Activated T-cell treated with anti-CD3 and anti-CD28 coated beads for 4 hours (primary cell): ENCODE results near the gene CCK.

ENCODE experiments used
- DNase-seq: peaks from one replicate; pipeline ENCODE4 v3.0.0-alpha.2; 2020

Gene CCK

DNA sequence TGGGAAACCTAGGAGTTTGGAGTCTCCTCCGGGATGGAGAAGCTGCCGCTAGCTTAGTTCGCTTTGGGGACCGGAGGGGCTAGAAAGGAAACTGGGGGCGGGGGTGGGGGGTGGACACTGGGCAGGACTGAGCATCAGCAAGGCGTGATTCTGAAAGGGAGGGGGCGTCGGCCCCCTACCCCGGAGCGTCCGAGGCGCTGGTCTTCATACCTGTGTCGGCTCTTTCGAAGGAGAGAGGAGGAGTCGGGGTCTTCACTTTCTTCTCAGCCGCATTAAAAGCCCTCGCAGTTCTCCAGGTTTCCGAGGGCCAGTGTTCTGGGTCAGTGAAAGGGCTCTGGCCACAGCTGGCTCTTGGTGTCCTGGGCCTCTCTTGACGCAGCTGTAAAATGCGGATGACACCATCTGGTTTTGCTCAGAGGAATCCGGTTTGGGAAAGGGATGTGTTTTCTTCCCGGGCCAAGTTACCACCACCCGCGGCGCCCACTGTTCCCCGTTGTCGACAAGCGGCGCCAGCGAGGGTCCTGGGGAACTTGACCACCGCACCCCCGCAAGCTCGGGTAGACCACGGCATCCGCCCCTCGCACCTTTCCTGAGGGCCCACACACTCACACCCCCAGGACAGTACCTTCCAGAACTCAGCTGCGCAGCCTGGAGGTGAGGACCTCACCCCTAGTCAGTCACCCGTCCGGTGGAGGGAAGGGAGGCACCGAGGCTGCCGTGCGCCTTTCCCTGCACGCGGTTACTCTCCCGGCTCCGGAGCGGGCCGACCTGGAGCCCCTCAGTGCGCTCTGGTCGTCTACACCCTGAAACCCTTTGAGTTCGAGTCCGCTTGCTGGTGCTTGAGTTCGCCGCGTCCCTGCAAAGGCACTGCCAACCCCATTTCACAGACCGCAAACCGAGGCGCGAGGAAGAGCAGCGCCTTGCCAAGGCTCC lies 660 bp downstream of the CCK start:
- no peak for DNase-seq

DNA sequence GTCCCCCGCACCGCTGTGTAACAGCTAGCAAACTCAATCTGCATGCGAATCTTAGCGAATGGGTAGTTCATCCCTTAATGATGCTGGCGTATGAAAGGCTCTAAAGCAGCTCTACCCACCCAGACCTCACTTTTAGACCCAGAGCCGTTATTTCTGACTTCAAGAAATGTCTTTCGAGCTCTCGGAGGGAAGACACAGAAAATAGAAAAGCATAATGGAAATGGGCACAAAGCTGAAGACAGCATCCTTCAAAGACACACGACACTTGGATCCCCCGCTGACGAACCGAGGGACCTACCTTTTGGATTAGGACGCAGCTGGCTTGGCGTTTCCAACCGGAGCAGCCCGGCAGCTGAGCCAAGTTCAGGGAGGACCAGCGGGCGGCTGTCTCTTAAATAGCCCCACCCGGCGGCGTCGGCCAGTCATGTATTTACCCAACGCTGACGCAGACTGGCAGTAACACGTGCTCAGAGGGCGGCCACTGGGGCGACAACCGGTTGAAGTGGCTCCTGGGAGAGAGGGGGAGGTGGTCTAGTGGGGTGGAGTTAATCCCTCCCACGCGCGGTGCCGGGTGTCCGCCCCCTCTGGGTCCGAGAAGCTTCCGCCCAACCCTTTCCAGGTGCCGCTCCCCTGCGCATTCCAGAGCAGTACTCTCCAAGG lies 1.5 kb downstream of the CCK start:
- no peak for DNase-seq

DNA sequence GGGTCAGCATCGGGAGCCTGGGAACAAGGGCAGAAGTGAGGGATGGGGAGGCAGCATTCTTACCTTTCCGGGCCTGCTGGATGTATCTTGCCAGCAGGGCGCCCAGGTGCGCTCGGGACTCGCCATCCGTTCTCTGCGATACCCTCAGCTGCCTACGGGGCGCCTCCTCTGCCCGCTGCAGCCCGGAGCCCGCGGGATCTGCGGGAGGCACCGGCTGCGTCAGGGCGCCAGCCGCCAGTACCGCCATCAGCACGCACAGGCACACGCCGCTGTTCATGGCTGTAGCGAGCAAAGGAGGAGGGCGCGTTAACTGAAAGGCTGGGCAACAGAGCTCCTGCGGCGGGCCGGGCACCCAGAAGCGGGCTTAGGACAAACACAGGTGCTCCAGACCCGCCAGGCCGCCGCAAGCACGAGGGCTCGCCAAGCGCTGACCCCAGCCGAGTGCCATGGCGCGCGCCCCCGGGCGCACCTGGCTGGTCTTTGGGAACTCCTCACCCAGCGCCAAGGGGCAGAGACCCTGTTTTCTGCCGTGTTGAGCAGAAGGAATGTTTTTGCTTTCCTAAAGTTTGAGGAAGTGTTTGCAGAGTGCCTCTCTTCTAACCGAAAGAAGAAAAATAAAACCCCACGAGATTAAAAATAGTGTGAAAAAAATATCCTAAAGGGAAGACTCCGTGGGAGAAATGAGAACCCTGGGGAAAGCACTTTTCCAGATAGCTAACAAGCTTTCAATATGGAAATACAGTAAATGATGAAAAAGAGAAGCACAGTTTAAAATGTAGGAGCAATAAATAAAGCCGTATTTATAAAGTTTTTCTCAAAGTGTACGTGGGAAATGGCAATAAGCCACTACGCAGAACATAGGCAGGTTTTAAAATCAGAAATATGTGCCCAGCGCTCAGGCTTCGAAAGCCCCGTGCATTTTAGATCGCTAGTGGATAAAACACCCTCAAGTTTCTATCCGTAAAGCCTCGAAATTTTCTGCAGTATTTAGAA lies 2.3 kb downstream of the CCK start:
- no peak for DNase-seq

DNA sequence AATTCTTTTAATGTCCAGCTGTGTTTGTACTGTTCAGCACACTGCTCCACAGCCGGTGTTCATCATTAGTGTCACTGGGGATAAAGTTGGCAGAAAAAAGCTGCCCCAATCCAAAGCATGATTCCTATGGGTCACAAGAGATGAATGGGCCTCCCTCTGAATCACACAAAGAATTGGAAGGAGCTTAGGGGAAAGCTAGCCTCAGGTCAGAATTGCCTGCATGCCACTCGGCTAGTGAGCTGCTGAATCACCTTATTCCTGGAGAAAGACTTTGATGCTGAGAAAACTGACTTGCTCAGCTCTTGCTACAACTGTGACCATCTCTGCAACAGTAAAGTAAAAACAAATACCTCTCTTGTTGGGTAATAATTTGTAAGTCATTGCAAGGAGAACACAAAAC lies 3.5 kb downstream of the CCK start:
- no peak for DNase-seq

DNA sequence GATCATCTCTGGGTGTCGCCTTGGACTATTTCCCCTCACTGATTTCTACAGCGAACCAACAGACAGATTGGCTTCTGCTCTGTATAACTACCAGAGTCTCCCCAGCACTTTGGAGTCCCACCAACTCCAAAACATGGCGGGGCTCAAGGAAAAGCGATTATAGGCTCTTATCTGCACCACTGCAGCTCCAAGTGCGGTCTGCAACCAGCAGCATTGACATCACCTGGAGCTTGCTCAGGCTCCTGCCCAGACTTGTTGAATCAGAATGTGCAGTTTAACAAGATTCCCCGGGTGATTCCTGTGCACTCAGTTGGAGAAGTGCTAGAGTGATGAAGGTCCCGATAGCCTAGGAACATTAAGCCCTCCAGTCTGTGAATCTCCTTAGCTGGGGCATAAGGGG lies 9.0 kb downstream of the CCK start:
- no peak for DNase-seq

DNA sequence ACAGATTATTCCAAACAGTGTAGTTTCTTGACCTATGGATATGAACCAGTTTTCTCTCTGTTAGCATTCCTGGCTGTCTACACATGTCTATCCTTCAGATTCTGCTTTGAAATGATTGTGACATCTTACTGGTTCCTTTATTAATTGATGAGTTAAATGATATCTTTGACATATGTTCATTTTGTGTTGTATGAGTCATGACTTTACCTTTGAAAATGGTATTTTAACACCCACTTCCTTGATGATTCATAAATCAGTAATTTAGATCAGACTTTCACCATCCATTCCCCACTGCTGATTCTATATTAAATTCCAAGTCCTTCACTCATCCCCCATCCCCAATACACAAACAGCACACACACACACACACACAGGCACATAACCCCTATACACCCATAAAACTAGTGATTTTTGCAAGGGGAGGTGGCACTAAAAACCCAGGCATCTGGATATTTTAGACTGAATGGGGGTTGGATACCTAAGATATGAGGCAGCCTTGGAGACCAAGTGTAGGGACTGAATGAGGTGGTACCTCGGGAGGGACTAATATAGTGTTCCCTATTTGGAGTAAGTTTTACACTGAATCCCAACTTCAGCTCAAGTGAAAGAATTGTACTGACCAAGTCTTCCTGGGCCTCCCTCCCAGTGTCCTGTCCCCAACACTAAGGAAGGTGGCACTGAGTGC lies 9.7 kb downstream of the CCK start:
- DNase-seq: no peak

DNA sequence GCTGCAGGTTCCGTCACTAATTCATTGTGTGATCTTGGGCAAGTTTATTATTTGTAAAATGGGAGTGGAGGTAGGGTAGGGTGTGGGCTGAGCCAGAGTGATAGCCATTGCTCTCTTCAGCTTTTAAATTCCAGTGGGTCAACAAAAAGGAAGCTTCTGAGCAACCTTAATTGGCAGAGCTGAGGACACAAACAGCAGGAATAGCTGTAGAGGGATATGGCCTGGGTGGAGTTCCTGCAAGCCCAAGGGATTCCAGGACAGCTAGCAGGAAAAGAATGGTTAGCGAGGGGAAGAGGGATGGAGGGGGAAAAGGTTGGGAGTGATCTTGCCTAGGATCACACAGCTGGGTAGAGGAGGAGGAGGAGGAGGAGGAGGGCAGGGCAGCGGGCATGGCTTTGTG lies 11.4 kb downstream of the CCK start:
- no peak for DNase-seq

DNA sequence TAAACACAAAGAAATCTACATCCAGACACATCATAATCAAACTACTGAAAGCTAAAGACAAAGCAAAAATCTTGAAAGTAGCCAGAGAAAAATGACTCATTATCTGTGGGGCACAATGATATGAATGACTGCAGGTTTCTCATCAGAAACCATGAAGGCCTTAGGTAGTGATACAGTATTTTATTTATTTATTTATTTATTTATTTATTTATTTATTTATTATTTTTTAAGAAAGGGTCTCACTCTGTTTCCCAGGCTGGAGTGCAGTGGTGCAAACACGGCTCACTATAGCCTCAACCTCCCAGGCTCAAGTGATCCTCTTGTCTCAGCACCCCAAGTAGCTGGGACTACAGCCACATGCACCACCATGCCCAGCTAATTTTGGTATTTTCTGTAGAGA lies 15.2 kb downstream of the CCK start:
- DNase-seq: no peak

DNA sequence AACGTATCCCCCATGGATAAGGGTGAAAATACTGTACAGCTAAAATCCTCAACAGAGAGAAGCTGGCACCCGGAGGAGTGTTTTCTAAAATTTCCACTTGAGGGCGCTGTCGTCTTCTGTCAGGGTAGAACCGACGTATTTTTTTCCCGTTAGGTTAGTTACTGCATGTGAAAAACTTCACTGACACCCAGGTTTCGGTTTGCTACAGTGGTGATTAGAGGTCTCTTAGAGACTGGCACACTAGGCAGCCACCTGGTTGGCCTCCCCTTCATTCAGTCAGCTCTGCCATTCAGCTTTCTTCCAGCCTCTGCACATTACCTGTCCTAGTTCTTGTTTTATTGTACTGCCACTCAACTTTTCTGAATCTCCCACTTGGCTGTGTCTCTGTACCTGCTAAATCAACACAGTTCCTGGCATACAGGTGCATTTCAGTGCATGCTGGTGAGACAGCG lies 18.4 kb downstream of the CCK start:
- DNase-seq: peak; percentile 47

DNA sequence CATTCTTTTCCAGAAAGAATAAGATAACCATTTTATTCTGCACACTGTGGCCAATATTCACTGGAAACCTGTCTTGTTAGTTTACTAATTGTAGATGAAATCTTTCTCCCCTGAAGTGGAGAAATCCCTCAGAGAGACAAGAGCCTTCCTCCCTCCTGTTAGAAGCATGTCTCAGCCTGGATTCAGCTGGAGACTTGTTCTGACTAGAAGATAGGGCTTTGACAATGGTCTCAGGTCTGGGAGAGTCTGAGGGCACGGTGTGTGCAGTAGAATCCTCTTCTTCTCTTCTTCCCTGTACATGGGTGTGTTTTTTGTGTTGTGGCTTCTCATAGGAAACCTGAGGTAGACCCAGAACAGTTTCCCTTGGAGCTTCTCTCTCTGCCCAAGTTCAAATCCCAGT lies 19.9 kb downstream of the CCK start:
- DNase-seq: no peak

DNA sequence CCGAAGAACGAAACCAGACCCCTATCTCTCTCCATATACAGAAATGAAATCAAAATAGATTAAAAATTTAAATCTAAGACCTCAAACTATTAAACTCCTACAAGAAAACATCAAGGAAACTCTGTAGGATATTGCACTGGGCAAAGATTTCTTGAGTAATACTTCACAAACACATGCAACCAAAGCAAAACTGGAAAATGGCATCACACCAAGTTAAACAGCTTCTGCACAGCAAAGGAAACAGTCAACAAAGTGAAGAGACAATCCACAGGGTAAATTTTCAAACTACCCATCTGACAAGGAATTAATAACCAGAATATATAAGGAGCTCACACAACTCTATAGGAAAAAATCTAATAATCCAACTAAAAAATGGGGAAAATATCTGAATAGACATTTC lies 29.4 kb downstream of the CCK start:
- no peak for DNase-seq

DNA sequence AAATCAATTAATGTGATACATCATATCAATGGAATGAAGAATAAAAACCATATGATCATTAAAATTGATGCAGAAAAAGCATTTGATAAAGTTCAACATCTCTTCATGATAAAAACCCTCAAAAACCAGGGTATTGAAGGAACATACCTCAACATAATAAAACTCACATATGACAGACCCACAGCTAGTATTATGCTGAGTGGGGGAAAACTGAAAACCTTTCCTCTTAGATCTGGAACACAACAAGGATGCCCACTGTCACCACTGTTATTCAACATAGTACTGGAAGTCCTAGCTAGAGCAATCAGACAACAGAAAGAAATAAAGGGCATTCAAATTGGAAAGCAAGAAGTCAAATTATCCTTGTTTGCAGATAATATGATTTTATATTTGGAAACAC lies 30.5 kb downstream of the CCK start:
- no peak for DNase-seq

DNA sequence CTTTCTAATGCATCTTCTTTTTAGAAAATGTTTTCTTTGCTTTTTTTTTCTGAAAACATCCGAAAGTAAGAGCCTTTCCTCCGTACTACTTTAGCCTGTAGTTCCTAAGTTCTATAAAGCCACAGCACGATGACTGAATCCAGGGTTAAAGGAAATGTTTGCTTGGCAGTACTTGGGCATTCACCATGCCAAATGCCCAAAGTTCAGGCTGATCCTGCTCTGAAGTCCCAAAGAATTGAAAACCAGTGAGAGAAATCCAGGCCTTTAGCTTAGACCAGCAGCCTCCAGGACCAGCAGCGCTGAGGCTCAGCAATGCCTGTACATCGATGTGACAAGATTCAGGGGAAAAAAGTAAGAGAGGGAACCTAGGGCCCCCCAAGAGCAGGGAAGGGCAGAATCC lies 35.1 kb downstream of the CCK start:
- no peak for DNase-seq

DNA sequence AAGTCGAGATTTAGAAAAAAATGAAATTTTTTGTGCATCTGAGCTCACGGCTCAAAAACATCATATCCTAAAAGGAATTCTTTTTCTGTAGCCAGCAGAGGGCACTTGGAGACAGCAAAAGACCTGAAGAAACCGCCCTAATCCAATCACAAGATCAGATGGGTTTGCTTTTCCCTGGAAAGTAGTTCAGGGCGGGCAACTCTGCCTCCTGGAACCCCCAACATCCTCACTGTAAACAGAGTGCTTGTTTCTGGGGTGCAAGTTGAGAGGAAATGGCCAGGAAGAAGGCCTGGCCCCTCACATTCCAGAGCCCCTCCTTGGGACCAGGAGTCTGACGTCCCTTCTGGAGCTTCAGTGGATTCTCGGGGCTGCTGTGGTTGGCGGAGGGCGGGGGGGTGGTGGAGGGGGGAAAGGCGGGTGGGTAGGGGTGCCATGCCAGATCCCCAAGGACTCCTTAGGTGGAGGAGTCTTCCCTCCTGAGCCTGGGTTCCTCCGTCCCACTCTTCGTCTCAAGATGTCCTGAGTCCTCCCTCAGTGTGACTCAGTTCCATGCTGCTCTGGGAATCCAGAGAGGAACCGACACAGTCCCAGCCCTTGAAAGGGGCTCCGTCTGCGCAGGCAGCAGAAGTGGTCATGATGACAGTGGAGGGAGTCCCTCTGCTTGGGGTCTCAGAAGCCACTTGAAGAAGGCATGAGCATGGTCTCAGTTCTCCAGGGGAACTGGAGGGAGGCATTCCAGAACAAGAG lies 35.9 kb downstream of the CCK start:
- no peak for DNase-seq

DNA sequence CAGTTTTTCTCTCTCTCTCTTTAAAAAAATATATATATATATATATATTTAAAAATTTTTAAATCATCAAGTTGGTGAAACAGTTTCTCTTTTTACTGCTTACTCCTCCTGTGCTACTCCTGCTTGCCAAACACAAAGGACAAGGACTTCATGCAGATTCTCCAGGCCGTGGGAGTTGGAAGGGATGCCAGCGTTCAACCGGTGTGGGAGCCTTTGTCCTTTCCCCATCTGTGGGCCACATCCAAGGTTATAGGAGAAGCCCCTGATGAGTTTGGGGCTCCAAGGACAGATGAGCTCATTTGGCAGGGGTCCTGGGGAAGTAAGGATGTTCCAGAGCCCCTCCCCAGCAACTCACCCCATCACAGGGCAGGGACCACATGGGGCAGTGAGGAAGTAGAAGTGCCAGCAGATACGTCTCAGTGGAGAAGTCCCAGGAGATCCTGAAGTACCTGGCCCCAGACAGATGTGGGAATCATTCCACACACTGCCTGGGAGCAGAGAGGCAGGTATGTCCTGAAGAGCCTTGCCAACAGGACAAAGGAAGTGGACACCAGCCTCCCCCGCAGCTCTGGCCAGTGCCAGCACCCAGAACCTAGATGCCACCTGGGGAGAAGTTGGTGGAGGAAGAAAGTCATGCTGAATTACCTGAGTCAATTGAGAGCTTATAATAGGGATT lies 36.6 kb downstream of the CCK start:
- DNase-seq: no peak

DNA sequence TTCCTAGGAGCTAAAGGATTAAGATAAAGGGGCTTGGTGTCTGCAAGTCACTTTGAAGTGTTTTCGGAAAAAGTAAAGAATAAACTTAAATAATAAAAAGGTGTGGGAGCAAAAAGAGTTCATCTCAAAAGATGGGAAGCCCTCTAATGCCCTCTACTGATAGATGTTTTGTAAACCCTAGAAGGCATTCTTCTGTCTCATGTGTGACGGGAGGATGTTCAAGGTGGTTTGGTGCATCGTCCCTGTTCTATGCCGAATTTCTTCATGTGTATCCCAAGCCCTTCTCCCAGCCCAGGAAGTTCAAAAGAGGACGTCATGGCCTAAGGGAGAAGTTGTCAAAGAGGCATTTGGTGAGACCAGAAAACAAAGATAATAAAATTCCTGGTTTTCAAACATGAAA lies 37.2 kb downstream of the CCK start:
- DNase-seq: no peak

DNA sequence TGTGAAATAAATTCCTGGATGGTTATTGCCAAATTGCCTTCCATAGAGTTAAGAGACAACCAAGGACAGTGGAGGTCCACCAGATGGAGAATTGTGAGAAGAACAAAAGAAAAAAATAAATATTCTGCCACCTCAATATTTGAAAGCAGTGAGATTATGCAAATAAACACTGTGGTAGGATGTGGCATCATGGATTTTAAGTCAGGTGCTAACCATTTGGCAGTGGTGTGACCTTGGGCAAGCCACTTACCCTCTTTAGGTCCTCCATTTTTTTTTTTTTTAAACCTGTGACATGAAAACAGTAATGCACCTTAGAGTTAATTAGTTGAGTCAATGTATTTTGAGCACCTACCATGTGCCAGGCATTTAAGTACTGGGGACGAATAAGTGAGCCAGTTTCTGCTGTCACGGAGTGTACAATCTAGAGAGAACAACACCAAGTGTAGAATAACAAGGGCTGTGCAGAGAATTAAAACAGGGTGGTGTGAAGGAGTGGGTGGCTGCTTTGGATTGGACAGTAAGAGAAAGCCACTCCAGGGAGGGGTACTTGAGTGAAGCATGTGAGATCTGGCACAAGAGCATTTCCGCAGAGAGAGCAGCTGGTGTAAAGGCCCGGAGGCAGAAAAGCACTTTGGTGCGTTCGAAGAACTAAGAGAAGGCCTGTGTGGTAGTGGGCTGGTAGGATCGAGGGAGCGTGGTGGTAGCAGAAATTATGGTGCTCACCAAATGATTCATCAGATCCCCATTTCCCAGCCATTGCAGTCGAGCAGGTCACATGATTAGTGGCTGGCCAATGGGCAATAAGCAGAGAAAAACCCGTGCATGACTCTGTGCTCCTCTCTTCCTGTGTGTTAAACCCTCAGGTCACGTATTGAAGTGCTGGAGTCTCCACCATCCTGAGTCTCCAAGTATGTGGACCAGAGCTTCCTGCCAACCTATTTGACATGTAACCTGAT lies 39.2 kb downstream of the CCK start:
- no peak for DNase-seq

DNA sequence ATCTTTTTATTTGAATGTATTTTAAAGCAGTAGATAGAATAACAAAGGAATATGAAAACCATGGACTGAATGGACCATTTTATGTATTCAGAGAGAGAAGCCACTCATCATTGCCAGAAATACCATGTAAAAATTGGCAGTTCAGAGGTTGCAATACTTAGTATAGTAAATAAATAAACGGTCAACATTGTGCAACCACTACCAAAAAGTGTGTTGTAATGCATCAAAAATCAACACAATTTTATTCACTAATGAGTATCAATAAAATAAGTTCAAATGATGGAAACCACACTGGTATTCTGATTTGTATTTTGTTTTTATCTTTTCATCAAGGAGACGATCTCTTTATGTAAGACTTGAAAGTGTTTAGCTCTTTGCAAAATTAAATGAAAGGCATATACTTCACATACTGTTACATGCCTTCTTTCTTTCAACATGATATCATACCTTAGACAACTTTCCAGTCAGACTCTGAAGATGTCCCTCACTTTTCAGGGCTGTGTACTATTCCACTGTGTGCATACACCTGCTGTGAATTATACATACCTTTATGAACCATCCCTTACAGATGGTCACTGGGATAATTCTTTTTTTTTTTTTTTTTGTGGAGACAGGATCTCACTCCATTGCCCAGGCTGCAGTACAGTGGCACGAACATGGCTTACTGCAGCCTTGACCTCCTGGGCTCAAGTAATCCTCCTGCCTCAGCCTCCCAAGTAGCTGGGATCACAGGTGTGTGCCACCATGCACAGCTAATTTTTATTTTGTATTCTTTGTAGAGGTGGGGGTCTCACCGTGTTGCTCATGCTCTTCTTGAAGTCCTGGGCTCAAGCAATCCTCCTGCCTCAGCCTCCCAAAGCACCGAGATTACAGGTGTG lies 40.3 kb downstream of the CCK start:
- no peak for DNase-seq
